HG02678 (cell line): ENCODE measurements around the gene COL25A1.
"Not testable (repeated sequence)": the region's sequence is repeated elsewhere in the genome, so short reads cannot be mapped to it uniquely, and the experiment has no call there.

Source experiments
- ATAC-seq: cut with Tn5 transposase; IDR thresholded peaks from one replicate; pipeline ENCODE4 v1.9.1; 2021; ENCODE audit warnings: mild to moderate bottlenecking, moderate library complexity; ENCODE audit not compliant: unreplicated experiment

Gene COL25A1

GRCh38 chr4:109070677-109071076 lies 231.8 kb downstream of the COL25A1 start:
- not testable (repeated sequence) for ATAC-seq

DNA sequence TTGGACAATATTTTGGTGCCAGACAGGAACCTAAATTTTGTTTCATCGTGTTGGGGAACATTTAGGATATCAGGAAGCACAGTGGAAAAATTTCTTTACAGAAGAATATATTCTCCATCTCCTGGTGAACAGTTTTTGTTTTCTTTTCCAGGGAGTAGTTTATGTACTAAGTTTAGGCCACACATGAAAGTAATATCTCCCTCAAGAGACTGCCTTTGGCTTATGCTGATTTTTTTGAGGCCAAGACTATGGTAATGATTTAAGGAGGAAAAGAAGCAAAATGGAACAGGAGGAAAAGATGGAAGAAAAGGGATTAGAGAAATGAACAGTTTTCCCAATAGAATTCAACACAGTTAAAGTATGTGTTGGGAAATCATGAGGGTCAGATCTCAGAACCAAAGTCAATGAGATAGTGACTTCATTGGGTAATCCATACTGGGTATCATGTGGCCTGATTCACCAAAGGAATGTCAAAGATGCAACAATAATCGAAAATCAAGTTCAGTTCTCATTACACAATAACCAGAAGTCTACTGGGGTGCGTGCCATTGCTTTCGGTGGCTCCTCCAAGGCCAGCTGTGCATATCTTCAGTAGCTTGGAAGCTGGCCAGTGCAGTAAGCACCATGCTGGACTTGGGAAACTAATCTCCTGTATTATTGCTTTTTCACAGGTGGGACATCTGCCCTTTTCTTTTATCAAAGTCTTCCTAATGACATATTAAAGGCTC lies 234.8 kb downstream of the COL25A1 start:
- ATAC-seq: no peak

DNA sequence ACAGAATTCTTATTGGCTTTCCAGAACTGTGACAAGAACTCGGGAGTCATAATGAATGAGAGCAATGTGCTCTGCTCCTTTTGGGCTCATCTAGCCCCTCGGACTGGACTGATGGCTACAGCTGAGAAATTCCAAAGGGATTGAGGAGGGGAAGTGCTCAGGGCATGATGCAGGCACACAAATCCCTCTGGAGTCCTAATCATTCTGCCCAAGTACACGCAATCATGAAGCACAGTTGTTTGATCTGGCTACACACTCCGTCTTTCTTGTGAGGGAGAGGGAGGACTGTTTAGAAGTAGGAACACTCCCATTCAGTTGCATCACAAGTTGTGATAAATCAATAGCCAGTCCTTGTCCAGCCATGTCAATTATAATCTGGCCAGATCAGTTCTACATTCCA lies 237.5 kb downstream of the COL25A1 start:
- no peak for ATAC-seq

DNA sequence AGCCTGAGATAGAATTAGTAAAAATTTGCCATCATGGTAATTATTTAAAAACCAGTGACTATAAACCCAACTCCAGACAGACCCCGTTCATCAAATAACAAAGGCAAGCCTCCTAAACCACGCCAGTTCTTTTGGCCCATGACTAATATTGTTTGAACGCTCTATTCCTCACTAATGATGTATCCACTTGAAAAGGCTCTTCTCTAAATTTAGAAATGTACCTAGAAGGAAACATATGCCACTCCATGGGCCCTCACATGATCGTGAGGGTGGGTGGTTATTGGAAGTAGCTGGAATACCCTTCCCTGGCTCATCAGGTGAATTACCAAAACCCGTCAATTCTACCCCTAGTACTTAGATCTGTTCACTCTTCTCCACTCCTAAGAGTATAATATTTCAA lies 249.2 kb downstream of the COL25A1 start:
- ATAC-seq: no peak

DNA sequence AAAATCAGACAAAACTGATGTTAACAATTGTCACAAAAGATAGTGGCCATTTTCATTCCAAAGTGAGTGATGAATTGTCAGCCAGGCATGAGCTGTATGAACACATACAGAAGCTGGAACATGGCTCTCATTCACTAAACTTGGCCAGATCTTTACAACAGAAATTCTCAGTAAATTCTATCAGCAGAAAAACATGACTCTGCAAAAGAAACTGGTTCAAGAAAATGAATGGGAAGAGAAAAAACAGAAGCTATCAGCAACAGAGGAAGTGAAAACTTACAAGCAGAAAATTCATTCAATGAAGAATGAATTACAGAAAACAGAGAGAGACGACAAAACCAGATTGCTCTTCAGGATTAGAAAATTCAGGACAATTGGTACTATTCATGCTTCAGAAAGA lies 249.6 kb downstream of the COL25A1 start:
- ATAC-seq: no peak

DNA sequence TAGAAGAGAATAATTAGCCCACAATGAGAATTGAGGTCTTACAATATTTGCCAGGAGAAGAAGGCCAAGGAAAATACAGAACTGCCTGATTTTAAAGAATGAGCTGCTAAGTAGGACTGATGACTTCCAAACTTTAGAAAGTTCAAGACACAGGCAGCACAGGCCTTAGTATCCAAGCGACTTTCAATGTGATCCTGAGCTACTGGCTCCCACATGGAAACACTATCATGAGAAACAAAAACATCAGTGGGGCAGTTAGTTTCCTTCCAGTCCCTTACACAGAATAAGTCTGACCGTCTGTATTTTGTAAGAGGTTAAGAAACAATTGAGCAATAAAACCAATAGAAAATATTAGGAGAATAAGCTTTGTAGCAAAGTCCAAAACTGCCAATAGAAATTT lies 251.4 kb downstream of the COL25A1 start:
- no peak for ATAC-seq

GRCh38 chr4:109049926-109050325 lies 252.5 kb downstream of the COL25A1 start:
- ATAC-seq: no peak

DNA sequence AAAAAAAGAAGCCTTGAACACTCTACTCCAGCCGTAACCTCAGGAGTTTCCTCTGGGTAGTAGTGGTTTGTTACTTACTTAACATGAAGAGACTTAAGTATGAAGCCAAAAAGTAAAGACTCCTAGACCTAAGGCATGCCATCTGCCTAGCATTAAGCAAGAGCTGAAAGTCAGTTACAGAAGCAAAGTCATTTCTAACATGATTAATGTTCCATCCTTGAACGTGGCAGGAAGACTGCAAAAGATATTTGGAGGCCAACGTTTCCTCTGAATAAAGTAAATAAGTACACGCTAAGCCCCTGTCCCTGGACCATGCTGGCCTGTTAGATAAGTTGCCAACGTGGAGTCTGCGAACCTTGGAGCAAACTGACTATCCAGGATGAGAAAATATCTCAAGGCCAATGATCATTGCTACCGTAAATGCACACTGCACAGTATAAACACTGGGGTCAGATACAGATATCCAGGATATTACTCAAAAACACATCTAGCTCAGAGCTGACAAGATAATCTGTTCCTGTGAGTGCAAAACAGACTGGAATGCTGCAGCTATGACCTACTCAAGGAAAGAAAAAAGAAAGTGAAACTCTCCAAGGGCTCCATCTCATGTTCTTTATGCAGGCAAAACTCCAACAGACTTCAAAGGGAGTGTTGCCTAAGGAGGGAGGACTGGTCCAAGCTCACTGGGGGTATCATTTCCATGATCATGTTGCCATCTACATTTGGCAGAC lies 255.8 kb downstream of the COL25A1 start:
- ATAC-seq: no peak

DNA sequence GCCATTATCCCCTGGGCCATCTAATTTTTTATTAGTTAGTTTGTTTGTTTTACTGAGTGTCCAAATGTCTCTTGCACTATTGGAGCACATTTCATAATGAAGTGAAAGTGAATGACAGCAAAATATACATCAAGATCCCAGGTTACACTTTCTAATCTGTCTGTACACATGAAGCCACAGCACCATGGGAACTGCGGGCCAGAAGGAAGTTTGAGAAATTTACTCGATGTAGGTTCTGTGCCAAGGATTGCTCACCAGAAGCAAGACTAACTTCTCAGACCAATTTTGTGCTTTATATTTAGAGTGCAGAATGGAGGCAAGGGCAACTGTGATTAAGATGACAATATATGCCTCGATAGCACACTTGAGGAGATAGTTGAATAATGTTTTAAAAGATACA lies 258.0 kb downstream of the COL25A1 start:
- no peak for ATAC-seq

DNA sequence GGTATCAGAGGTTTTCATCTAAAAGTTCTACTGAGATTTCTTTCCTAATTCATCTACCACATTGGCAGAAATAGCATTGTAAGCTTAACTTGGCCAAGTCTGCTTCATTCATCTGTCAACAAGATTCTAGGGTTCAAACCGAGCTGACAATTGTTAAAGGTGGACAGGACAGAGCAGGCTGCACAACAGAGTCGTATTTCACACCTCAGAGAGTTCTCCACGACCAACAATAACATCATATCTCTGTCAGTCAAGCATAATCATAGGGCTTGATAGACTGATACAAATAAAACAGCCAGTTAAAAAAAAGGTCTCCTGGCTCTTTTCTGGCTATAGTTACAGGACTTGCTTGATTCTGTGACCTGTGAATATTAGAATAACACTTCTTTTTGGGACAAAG lies 259.2 kb downstream of the COL25A1 start:
- ATAC-seq: no peak

DNA sequence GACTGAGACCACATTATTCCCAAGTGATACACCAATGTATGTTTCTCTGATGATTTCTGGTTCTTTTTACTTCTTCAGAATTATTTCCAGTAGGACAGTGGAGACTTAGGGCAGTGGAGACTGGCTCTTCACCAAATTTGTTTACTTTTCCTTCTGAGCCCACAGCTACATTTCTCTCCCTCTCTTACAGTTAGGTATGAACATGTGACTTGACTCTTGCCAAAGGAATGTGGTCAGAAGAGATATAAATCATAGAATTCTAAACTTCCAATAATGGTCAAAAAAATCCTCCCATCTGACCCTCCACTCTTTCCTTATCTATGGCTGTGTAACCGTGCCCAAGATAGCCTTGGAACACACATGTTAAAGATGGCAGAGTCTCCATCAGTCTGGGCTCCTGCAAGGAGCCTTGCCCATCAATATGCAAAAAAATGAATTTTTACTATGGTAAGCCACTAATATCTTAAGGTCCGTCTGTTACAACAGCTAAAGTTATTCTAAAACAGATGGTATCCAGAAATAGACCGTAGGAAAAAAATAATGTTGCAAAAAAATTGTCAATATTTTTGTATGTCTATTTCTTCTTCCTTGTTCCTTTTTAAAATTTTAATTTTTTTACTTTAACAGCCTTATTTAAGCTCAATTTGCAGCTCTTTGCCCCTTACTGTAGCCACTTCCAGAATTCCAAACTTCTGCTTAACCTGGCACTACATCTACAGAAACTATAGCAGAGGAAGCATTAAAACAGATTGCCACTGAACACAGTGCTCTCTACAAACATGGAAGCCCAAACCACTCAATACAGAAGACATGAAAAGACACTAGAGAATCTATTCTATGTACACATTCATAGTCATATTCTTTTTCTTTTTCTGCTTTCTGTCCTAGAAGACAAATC lies 260.7 kb downstream of the COL25A1 start:
- no peak for ATAC-seq

DNA sequence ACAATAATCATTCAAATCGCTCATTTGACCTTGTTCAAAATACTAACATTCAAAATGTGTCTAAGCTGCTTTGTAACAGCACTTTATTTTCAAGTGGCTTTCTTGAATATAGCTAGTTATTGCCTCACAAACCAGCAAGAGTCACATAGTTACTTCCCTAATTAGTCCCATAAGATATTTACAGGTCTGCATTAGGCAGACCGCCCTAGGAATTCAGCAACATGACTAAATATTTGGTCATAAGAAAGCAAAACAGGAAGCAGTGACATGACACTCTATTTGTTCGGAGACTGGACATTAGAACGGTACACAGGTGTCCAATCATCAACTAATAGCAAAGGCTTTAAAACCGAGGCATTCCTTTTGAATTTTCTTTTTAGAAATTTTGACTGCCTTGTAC lies 262.0 kb downstream of the COL25A1 start:
- ATAC-seq: no peak

GRCh38 chr4:109037026-109037425 lies 265.4 kb downstream of the COL25A1 start:
- ATAC-seq: no peak

GRCh38 chr4:109033993-109034392 lies 268.5 kb downstream of the COL25A1 start:
- ATAC-seq: no peak

- ATAC-seq: no peak
Observed at GRCh38 chr4:109032671-109033070, 269.8 kb downstream of the COL25A1 start.

GRCh38 chr4:109029987-109030386 lies 272.5 kb downstream of the COL25A1 start:
- ATAC-seq: no peak

GRCh38 chr4:109027016-109027500 lies 275.4 kb downstream of the COL25A1 start:
- no peak for ATAC-seq

DNA sequence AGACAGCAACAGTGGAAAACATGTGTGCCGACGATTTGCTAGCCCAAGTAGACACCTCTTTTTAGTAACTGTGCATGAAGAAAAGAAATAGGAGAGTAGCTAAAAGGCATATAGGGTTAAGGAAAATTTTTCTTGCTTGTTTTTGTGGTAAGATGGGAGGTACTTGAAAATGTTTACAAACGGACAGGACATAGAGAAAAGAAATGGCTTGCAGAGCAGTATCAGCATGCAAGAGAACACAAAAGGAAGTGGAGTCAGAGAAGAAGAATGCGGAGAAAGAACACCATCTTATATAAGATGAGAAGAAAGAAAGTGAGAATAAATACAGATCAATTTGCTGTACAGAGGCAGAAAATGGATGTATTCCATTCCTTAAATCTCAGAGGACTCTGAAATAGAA lies 275.9 kb downstream of the COL25A1 start:
- ATAC-seq: no peak

- ATAC-seq: no peak
Observed at GRCh38 chr4:109025471-109026076, 276.9 kb downstream of the COL25A1 start.

- ATAC-seq: no peak
Observed at GRCh38 chr4:109022961-109023360, 279.5 kb downstream of the COL25A1 start.

GRCh38 chr4:109021630-109022029 lies 280.8 kb downstream of the COL25A1 start:
- not testable (repeated sequence) for ATAC-seq
